ENCODE data around the gene TDP2. TPM values are rescaled to one million over a fixed set of nuclear protein-coding genes. Genes with fewer than 3 reads are reported as not detected.
"Not testable (repeated sequence)": the region's sequence is repeated elsewhere in the genome, so short reads cannot be mapped to it uniquely, and the experiment has no call there.

Gene TDP2
- polyA plus RNA-seq, 4 donors: 76.2 to 419 (median 293) TPM

DNA sequence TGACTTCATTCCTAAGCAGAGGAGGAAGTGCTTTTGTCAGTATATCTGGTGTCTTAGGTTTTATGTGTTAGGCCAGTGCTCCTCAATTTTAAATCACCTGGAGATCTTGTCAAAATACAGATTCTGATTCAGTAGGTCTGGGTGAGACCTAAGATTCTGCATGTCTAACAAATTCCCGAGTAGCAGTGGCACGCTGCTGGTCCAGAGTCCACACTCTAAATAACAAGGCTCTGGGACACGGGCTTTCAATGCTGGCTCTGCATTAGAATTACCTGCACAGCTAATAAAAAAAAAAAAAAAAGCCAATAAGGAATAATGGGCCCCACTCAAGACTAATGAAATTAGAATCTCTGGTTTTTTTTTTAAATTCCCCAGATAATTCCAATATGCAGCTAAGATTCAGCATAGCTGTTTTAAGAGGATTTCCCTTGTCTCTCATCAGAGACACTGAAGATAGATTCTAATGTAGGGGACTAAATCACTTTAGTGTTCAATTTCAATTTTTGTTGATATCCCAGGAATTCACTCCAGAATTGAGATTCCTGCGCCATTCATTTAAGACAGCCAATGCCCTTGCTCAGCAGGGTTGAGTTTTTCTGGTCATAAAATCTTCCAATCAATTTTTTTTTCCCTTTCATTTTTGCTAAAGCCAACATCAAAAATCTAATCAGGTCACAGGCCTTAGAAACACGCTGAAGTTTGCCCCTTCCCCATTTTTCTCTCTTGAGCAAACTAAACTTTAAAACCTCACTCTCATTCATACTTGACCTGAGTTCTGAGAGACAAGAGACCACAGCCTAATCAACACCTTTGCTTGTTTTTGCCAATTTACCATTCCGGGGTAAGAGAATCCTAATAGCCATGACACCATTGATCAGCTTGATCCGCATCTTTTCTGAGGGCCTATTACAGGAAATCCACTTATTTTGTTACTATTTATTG lies 2.4 kb downstream of the TDP2 start:
- peak; percentile 73 to 77 for DNase-seq
- Histone ChIP-seq H3K4me1 (ENCODE audit: control insufficient read depth in 3 of 3, insufficient read depth in 2 of 3, low read depth in 1 of 3, low read length in 2 of 3) (peaks cover 4 to 31% (median 8%) of the 10 kb centered on the region in 3 donors), H3K27me3 (ENCODE audit: control insufficient read depth in 3 of 3, insufficient read depth in 3 of 3, low read length in 3 of 3) (no peaks in the 10 kb centered on the region), H3K27ac (ENCODE audit: low read depth in 1 of 3, low read length in 2 of 3) (peak overlapping the region in 2 of 3 donors; percentile 94 to 100), H3K9me3 (ENCODE audit: control insufficient read depth in 2 of 2, insufficient read depth in 1 of 2, low read depth in 1 of 2, low read length in 1 of 2) (peaks cover 0 to 15% of the 10 kb centered on the region in 2 donors), H3K36me3 (ENCODE audit: control insufficient read depth in 3 of 3, insufficient read depth in 2 of 3, low read depth in 1 of 3, low read length in 3 of 3) (peaks cover 0 to 13% (median 4%) of the 10 kb centered on the region in 3 donors), H3K4me3 (ENCODE audit: low read depth in 1 of 3, low read length in 3 of 3) (peak overlapping the region in 2 of 3 donors; percentile 84 to 99)
- 32 to 67% (median 56%) methylated on average over 7 of the region's 7 CpGs for WGBS, 3 donors
- FAIRE-seq: no peak

DNA sequence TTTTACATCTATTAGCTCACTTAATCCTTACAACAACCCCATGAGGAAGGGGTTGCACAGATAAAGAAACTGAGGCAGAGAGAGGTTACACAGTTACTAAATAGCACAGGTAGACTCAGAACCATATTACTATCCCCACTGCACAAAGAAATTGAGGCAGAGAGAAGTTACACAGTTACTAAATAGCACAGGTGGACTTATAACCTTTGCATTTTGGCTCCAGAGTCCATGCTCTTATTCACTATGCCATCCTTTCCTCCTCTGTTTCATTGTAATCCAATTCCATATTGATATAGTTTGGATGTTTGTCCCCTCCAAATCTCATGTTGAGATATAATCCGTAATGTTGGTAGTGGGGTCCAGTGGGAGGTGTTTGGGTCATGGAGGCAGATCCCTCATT lies 3.5 kb downstream of the TDP2 start:
- Histone ChIP-seq H3K36me3 (ENCODE audit: control insufficient read depth in 3 of 3, insufficient read depth in 2 of 3, low read depth in 1 of 3, low read length in 3 of 3) (peaks cover 0 to 13% (median 4%) of the 10 kb centered on the region in 3 donors), H3K4me3 (ENCODE audit: low read depth in 1 of 3, low read length in 3 of 3) (peak overlapping the region; percentile 19 to 99 (median 84)), H3K4me1 (ENCODE audit: control insufficient read depth in 3 of 3, insufficient read depth in 2 of 3, low read depth in 1 of 3, low read length in 2 of 3) (peaks cover 2 to 35% (median 8%) of the 10 kb centered on the region in 3 donors), H3K9me3 (ENCODE audit: control insufficient read depth in 2 of 2, insufficient read depth in 1 of 2, low read depth in 1 of 2, low read length in 1 of 2) (peaks cover 0 to 4% of the 10 kb centered on the region in 2 donors), H3K27ac (ENCODE audit: low read depth in 1 of 3, low read length in 2 of 3) (peak overlapping the region in 1 of 3 donors; percentile 100), H3K27me3 (ENCODE audit: control insufficient read depth in 3 of 3, insufficient read depth in 3 of 3, low read length in 3 of 3) (no peaks in the 10 kb centered on the region)
- no peak for FAIRE-seq
- peak; percentile 80 to 81 for DNase-seq
- WGBS, 3 donors: 58 to 70% (median 68%) methylated on average over 1 of the region's 1 CpG

DNA sequence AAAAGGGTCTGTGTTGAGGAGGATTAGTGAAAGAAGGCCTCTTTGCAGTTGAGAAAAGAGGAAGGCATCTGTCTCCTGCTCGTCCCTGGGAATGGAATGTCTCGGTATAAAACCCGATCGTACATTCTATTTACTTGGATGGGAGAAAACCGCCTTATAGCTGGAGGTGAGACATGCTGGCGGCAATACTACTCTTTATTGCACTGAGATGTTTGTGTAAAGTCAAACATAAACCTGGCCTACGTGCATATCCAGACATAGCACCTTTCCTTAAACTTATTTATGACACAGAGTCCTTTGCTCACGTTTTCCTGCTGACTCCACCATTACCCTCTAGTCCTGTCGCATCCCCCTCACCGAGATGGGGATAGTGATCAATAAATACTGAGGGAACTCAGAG lies 4.5 kb downstream of the TDP2 start:
- WGBS, 3 donors: 56 to 72% (median 61%) methylated on average over 10 of the region's 10 CpGs
- FAIRE-seq (no peak), DNase-seq (peak in 1 of 2 donors; percentile 74)
- Histone ChIP-seq H3K27me3 (ENCODE audit: control insufficient read depth in 3 of 3, insufficient read depth in 3 of 3, low read length in 3 of 3) (no peaks in the 10 kb centered on the region), H3K36me3 (ENCODE audit: control insufficient read depth in 3 of 3, insufficient read depth in 2 of 3, low read depth in 1 of 3, low read length in 3 of 3) (peaks cover 0 to 13% (median 4%) of the 10 kb centered on the region in 3 donors), H3K4me1 (ENCODE audit: control insufficient read depth in 3 of 3, insufficient read depth in 2 of 3, low read depth in 1 of 3, low read length in 2 of 3) (peaks cover 0 to 28% (median 8%) of the 10 kb centered on the region in 3 donors), H3K4me3 (ENCODE audit: low read depth in 1 of 3, low read length in 3 of 3) (peak overlapping the region in 1 of 3 donors; percentile 99), H3K9me3 (ENCODE audit: control insufficient read depth in 2 of 2, insufficient read depth in 1 of 2, low read depth in 1 of 2, low read length in 1 of 2) (no peaks in the 10 kb centered on the region), H3K27ac (ENCODE audit: low read depth in 1 of 3, low read length in 2 of 3) (peak overlapping the region in 1 of 3 donors; percentile 100)

DNA sequence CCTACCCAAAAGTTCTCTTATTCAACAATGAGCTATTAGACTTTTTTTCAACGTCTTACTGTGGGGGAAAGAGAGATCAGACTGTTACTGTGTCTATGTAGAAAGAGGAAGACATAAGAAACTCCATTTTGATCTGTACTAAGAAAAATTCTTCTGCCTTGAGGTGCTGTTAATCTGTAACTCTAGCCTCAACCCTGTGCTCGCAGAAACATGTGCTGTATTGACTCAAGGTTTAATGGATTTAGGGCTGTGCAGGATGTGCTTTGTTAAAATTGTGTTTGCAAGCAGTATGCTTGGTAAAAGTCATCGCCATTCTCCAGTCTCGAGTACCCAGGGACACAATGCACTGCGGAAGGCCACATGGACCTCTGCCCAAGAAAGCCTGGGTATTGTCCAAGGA lies 4.9 kb downstream of the TDP2 start:
- Histone ChIP-seq H3K36me3 (ENCODE audit: control insufficient read depth in 3 of 3, insufficient read depth in 2 of 3, low read depth in 1 of 3, low read length in 3 of 3) (peaks cover 0 to 13% (median 7%) of the 10 kb centered on the region in 3 donors), H3K4me1 (ENCODE audit: control insufficient read depth in 3 of 3, insufficient read depth in 2 of 3, low read depth in 1 of 3, low read length in 2 of 3) (peaks cover 0 to 28% (median 8%) of the 10 kb centered on the region in 3 donors), H3K27ac (ENCODE audit: low read depth in 1 of 3, low read length in 2 of 3) (peak overlapping the region in 1 of 3 donors; percentile 100), H3K4me3 (ENCODE audit: low read depth in 1 of 3, low read length in 3 of 3) (peak overlapping the region in 1 of 3 donors; percentile 99)
- DNase-seq; H3K27me3 ChIP-seq (ENCODE audit: control insufficient read depth in 3 of 3, insufficient read depth in 3 of 3, low read length in 3 of 3); FAIRE-seq; H3K9me3 ChIP-seq (ENCODE audit: control insufficient read depth in 2 of 2, insufficient read depth in 1 of 2, low read depth in 1 of 2, low read length in 1 of 2): not testable (repeated sequence)
- WGBS, 3 donors: 60 to 71% (median 65%) methylated on average over 5 of the region's 5 CpGs

DNA sequence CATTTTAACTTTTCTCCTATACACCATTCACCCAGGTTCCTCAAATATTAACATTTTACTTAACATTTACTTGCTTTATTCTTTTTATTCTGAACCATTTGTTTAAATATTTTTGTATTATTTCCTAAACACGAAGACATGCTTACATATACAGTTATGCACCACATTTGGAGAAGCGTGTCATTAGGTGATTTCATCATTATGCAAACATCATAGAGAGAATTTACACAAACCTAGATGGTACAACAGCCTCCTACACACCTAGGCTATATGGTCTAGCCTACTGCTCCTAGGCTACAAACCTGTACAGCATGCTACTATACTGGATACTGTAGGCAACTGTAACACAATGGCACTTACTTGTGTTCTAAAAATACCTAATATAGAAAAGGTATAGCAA lies 6.6 kb downstream of the TDP2 start:
- H3K36me3 ChIP-seq (ENCODE audit: control insufficient read depth in 3 of 3, insufficient read depth in 2 of 3, low read depth in 1 of 3, low read length in 3 of 3): peaks cover 0 to 14% (median 9%) of the 10 kb centered on the region in 3 donors
- 91 to 94% (median 93%) methylated on average over 2 of the region's 2 CpGs for WGBS, 3 donors
- FAIRE-seq (no peak), DNase-seq (no peak)
- H3K9me3 ChIP-seq (ENCODE audit: control insufficient read depth in 2 of 2, insufficient read depth in 1 of 2, low read depth in 1 of 2, low read length in 1 of 2): no peaks in the 10 kb centered on the region
- no peak overlapping the region for H3K4me3 ChIP-seq (ENCODE audit: low read depth in 1 of 3, low read length in 3 of 3)
- peaks cover 0 to 28% (median 8%) of the 10 kb centered on the region in 3 donors for H3K4me1 ChIP-seq (ENCODE audit: control insufficient read depth in 3 of 3, insufficient read depth in 2 of 3, low read depth in 1 of 3, low read length in 2 of 3)
- no peaks in the 10 kb centered on the region for H3K27me3 ChIP-seq (ENCODE audit: control insufficient read depth in 3 of 3, insufficient read depth in 3 of 3, low read length in 3 of 3)
- H3K27ac ChIP-seq (ENCODE audit: low read depth in 1 of 3, low read length in 2 of 3): peak overlapping the region in 1 of 3 donors; percentile 27

DNA sequence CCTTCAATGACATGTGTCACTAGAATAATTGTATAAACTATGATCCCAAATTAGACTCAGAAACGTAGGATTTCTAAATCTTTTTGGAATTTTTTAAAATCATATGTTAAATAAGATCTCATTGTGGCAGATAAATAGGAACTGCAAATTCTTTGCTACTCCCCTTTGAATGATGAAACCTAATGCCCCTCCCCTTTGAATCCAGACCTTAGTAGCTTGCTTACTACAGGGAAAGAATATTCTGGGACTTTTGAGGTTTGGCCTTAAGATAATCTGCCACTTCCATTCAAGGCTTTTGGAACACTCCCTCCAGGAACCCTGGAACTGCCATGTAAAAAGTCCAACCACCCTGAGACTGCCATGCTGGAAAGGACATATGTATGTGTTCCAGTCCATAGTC lies 7.1 kb downstream of the TDP2 start:
- DNase-seq (no peak), FAIRE-seq (no peak)
- Histone ChIP-seq H3K36me3 (ENCODE audit: control insufficient read depth in 3 of 3, insufficient read depth in 2 of 3, low read depth in 1 of 3, low read length in 3 of 3) (peaks cover 0 to 17% (median 12%) of the 10 kb centered on the region in 3 donors), H3K27ac (ENCODE audit: low read depth in 1 of 3, low read length in 2 of 3) (peak overlapping the region in 1 of 3 donors; percentile 27), H3K4me1 (ENCODE audit: control insufficient read depth in 3 of 3, insufficient read depth in 2 of 3, low read depth in 1 of 3, low read length in 2 of 3) (peaks cover 0 to 28% (median 3%) of the 10 kb centered on the region in 3 donors), H3K9me3 (ENCODE audit: control insufficient read depth in 2 of 2, insufficient read depth in 1 of 2, low read depth in 1 of 2, low read length in 1 of 2) (no peaks in the 10 kb centered on the region), H3K27me3 (ENCODE audit: control insufficient read depth in 3 of 3, insufficient read depth in 3 of 3, low read length in 3 of 3) (no peaks in the 10 kb centered on the region), H3K4me3 (ENCODE audit: low read depth in 1 of 3, low read length in 3 of 3) (no peak overlapping the region)
- WGBS, 3 donors: 46 to 69% (median 68%) methylated on average over 1 of the region's 1 CpG

DNA sequence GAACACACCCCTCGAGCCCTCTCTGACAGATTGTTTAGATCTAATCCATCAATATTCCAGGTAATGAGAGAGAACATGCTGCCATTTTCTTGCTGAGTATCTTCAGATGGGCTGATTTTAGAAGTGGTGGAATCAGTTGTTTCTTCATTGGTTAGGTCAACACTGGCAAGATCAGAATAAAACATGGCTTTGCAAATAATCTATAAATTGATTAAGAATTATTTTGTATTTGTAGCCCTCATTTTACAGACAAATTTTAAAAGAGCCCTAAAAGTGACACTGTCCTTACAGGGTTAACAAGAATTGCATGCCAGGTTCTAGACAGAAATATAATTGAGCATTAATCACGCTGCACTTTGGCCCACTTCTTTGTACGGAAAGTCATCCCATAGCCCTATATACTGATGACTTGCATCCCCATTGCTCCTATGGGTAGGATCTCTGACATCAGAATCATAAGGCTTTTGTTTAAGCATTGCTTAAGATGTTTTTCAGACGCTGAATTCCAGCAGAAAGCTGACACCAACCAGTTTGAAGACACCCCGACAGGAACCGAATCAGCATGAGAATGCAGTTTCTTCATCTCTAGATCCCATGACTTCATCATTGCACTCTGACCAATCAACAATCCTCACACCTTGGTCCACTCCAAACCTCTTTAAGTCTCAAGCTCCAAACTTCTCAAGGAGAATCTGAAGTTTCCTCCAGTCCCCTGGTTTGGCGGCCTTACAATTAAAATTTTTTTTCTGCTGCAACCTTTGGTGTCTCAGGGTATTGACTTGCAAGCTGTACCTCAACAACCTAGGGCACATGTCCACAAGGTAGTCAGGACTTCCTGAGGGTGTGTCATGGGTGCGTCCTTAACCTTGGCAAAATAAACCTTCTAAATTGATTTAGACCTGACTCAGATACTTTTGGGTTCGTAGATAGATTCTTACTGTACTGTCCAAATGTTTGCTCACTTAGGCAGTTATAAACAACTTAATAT lies 7.8 kb downstream of the TDP2 start:
- H3K4me3 ChIP-seq (ENCODE audit: low read depth in 1 of 3, low read length in 3 of 3): no peak overlapping the region
- FAIRE-seq (no peak), DNase-seq (peak; percentile 57 to 67)
- peaks cover 0 to 18% (median 10%) of the 10 kb centered on the region in 3 donors for H3K36me3 ChIP-seq (ENCODE audit: control insufficient read depth in 3 of 3, insufficient read depth in 2 of 3, low read depth in 1 of 3, low read length in 3 of 3)
- WGBS, 3 donors: 57 to 68% (median 64%) methylated on average over 9 of the region's 9 CpGs
- peaks cover 0 to 28% (median 0%) of the 10 kb centered on the region in 3 donors for H3K4me1 ChIP-seq (ENCODE audit: control insufficient read depth in 3 of 3, insufficient read depth in 2 of 3, low read depth in 1 of 3, low read length in 2 of 3)
- no peaks in the 10 kb centered on the region for H3K27me3 ChIP-seq (ENCODE audit: control insufficient read depth in 3 of 3, insufficient read depth in 3 of 3, low read length in 3 of 3)
- no peaks in the 10 kb centered on the region for H3K9me3 ChIP-seq (ENCODE audit: control insufficient read depth in 2 of 2, insufficient read depth in 1 of 2, low read depth in 1 of 2, low read length in 1 of 2)
- H3K27ac ChIP-seq (ENCODE audit: low read depth in 1 of 3, low read length in 2 of 3): peak overlapping the region in 1 of 3 donors; percentile 27

DNA sequence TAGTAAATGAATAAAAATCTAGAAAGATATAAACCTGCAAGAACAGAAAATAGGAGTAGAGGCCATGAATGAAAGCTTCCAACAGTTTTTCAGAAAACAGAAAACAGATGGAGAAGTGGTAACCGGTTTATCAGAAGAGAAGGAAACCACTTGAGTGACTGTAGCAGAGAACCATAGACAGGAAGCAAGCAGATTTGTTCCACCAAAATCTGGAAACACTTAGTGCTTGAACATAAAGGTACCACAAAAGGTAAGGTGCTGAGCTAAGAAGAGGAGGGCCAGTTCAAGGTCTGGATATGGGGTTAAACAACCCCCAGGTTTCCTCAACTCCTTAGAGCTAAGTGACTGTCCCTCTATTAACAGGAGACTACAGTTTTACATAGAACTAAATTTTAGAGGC lies 11.5 kb downstream of the TDP2 start:
- Histone ChIP-seq H3K9me3 (ENCODE audit: control insufficient read depth in 2 of 2, insufficient read depth in 1 of 2, low read depth in 1 of 2, low read length in 1 of 2) (no peaks in the 10 kb centered on the region), H3K4me1 (ENCODE audit: control insufficient read depth in 3 of 3, insufficient read depth in 2 of 3, low read depth in 1 of 3, low read length in 2 of 3) (peaks cover 0 to 11% (median 0%) of the 10 kb centered on the region in 3 donors), H3K36me3 (ENCODE audit: control insufficient read depth in 3 of 3, insufficient read depth in 2 of 3, low read depth in 1 of 3, low read length in 3 of 3) (peaks cover 10 to 21% (median 15%) of the 10 kb centered on the region in 3 donors), H3K27me3 (ENCODE audit: control insufficient read depth in 3 of 3, insufficient read depth in 3 of 3, low read length in 3 of 3) (no peaks in the 10 kb centered on the region), H3K4me3 (ENCODE audit: low read depth in 1 of 3, low read length in 3 of 3) (no peak overlapping the region), H3K27ac (ENCODE audit: low read depth in 1 of 3, low read length in 2 of 3) (no peak overlapping the region)
- 79 to 96% (median 81%) methylated on average over 1 of the region's 1 CpG for WGBS, 3 donors
- FAIRE-seq (no peak), DNase-seq (no peak)

Measured in small intestine (tissue), 7 donors.